HCT116 (cell line): ENCODE measurements around the gene VPS35L.

Source experiments
- EGR1 ChIP-seq: IDR thresholded peaks from 2 replicates; pipeline ENCODE4 v1.6.1; 2012; ENCODE audit warnings: low read depth
- EZH2 ChIP-seq: fragments of 200-600 bp; sonication (generic); IDR thresholded peaks from 2 replicates; pipeline ENCODE4 v1.6.1; 2017; ENCODE audit warnings: antibody characterized with exemption, mixed run types
- MAX ChIP-seq: IDR thresholded peaks from 2 replicates; pipeline ENCODE4 v1.6.1; 2012
- POLR2A ChIP-seq: IDR thresholded peaks from 2 replicates; pipeline ENCODE4 v1.7.0; 2011; ENCODE audit warnings: borderline replicate concordance; ENCODE audit not compliant: insufficient read depth, insufficient read length; ENCODE audit errors: extremely low read depth
- SP1 ChIP-seq: IDR thresholded peaks from 2 replicates; pipeline ENCODE4 v1.6.1; 2012; ENCODE audit warnings: low read depth
- ZFX ChIP-seq: fragments of 450-650 bp; IDR thresholded peaks from 2 replicates; pipeline ENCODE4 v1.6.1; 2017
- ZNF274 ChIP-seq: fragments of 200-500 bp; sonication (Bioruptor generic); IDR thresholded peaks from 2 replicates; pipeline ENCODE4 v1.6.1; 2014; ENCODE audit warnings: mild to moderate bottlenecking, low read depth, low read length, inconsistent platforms
- TF ChIP-seq, protein P1 (sequence below), 3 experiments: fragments of 200-600 bp in 1 of 3; sonication (generic) in 1 of 3; IDR thresholded peaks in 2 of 3; conservative IDR thresholded peaks in 1 of 3; 2 replicates each; pipeline ENCODE4 v1.5.1; 2012 to 2017; ENCODE audit warnings: low read depth in 2 of 3, low read length in 2 of 3, antibody characterized with exemption in 1 of 3, borderline replicate concordance in 1 of 3, control low read depth in 1 of 3, mild to moderate bottlenecking in 1 of 3, mixed read lengths in 1 of 3, mixed run types in 1 of 3, moderate library complexity in 1 of 3; ENCODE audit not compliant: insufficient read depth in 1 of 3

DNA sequence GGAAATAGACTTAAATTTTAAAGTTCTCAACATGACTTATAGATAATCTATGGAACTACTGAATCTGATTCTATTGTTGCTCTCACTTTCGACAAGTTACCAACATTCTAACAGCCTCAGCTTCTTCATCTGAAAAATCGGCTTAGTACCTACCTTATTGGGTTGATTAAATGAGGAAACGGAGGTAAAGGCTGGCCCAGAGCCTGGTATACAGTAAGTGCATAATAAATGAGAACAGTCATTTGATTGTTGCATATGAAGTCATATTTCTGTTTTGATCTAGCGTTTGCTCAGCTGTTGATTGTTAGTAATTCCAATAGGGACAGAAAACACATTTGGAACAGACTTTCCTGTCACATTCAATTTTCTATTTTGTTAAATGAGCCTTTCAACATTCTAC lies 4.6 kb downstream of the VPS35L start:
- TF ChIP-seq EZH2 (no peak), ZFX (no peak), POLR2A (no peak), ZNF274 (no peak), EGR1 (no peak), MAX (no peak), SP1 (no peak)
- TF ChIP-seq, protein P1, sequence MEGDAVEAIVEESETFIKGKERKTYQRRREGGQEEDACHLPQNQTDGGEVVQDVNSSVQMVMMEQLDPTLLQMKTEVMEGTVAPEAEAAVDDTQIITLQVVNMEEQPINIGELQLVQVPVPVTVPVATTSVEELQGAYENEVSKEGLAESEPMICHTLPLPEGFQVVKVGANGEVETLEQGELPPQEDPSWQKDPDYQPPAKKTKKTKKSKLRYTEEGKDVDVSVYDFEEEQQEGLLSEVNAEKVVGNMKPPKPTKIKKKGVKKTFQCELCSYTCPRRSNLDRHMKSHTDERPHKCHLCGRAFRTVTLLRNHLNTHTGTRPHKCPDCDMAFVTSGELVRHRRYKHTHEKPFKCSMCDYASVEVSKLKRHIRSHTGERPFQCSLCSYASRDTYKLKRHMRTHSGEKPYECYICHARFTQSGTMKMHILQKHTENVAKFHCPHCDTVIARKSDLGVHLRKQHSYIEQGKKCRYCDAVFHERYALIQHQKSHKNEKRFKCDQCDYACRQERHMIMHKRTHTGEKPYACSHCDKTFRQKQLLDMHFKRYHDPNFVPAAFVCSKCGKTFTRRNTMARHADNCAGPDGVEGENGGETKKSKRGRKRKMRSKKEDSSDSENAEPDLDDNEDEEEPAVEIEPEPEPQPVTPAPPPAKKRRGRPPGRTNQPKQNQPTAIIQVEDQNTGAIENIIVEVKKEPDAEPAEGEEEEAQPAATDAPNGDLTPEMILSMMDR (IDR thresholded peaks at IDR 0.05 in 2 of 3, conservative IDR thresholded peaks at IDR 0.05 in 1 of 3; ENCODE audit: borderline replicate concordance in 1 of 3, insufficient read depth in 1 of 3, low read depth in 2 of 3, low read length in 2 of 3) = no peak
